DND-41 (cell line): ENCODE measurements around the gene KCNC1.

Experiments used
- ATAC-seq: fragments of 200-7000 bp; cut with Tn5 transposase; 3 replicates; pipeline ENCODE4 v1.9.1; 2021; ENCODE audit warnings: low read depth; ENCODE audit not compliant: insufficient read depth
- DNase-seq: peaks from one replicate; pipeline ENCODE4 v3.0.0-alpha.2; 2020
- H2AFZ ChIP-seq: 2 replicates; pipeline ENCODE4 v1.6.0; 2012; ENCODE audit warnings: low read depth, low read length
- H3K27ac ChIP-seq: 2 replicates; pipeline ENCODE4 v1.5.1; 2012; ENCODE audit warnings: low read length, inconsistent platforms
- H3K27me3 ChIP-seq: fragments of 200-600 bp; sonication (generic); 2 replicates; pipeline ENCODE4 v1.6.0; 2012; ENCODE audit warnings: low read length, mild to moderate bottlenecking, inconsistent platforms; ENCODE audit not compliant: insufficient read depth, poor library complexity
- H3K36me3 ChIP-seq: 2 replicates; pipeline ENCODE4 v1.5.1; 2012; ENCODE audit warnings: low read length, inconsistent platforms; ENCODE audit not compliant: insufficient read depth
- H3K4me1 ChIP-seq: 2 replicates; pipeline ENCODE4 v1.5.1; 2012; ENCODE audit warnings: mild to moderate bottlenecking, low read length; ENCODE audit not compliant: insufficient read depth
- H3K4me2 ChIP-seq: 2 replicates; pipeline ENCODE4 v1.6.0; 2012; ENCODE audit warnings: mild to moderate bottlenecking, moderate library complexity, low read length, inconsistent platforms; ENCODE audit not compliant: insufficient read depth
- H3K4me3 ChIP-seq, 2 experiments: fragments of 200-600 bp in 1 of 2; shearing (Covaris generic) in 1 of 2; 2 replicates each; pipeline ENCODE4 v1.5.1; 2012 to 2016; ENCODE audit warnings: inconsistent platforms in 2 of 2, low read length in 2 of 2, mild to moderate bottlenecking in 2 of 2, low read depth in 1 of 2, moderate library complexity in 1 of 2
- H3K79me2 ChIP-seq: 2 replicates; pipeline ENCODE4 v1.6.0; 2012; ENCODE audit warnings: low read length, inconsistent platforms; ENCODE audit not compliant: insufficient read depth
- H3K9ac ChIP-seq: 2 replicates; pipeline ENCODE4 v1.6.0; 2012; ENCODE audit warnings: low read depth, mild to moderate bottlenecking, inconsistent platforms, low read length, moderate library complexity
- H3K9me3 ChIP-seq: 2 replicates; pipeline ENCODE4 v1.5.1; 2012; ENCODE audit warnings: low read length, moderate library complexity, mild to moderate bottlenecking, inconsistent platforms; ENCODE audit not compliant: insufficient read depth, severe bottlenecking
- H4K20me1 ChIP-seq: 2 replicates; pipeline ENCODE4 v1.6.0; 2012; ENCODE audit warnings: low read length; ENCODE audit not compliant: insufficient read depth
- EZH2 ChIP-seq: IDR thresholded peaks from 3 replicates; pipeline ENCODE4 v1.6.1; 2012; ENCODE audit warnings: borderline replicate concordance, low read depth, mild to moderate bottlenecking, moderate library complexity, low read length, inconsistent platforms; ENCODE audit not compliant: severe bottlenecking
- TF ChIP-seq, protein P1 (sequence below): IDR thresholded peaks from 2 replicates; pipeline ENCODE4 v1.5.1; 2012; ENCODE audit warnings: borderline replicate concordance, low read length, moderate library complexity, mild to moderate bottlenecking; ENCODE audit not compliant: poor library complexity, severe bottlenecking; ENCODE audit errors: extremely low read depth

The KCNC1 gene

DNA sequence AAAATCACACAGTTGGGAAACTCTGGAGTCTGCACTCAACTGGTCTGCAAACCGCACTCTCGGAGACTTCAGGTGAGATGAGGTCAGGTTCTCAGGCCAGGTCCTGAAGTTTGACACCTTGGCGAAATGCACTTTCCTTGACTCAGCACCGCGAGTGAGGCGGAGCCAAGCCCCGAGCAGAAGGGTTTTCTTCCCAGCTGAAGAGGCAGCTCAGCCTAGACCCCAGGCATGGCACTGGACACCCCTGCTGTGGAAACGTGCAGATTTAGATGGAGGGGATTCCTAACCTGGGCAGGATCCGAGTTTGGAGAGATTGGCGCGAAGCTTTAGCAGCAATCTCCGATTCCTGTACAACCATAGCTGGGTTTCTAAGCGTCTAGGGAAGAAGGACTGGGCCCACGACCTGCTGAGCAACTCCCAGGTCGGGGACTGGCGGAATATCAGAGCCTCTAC is 16.0 kb upstream of the KCNC1 start:
- no peaks in the 10 kb centered on the region; the same call in 1 of the 2 replicates for H4K20me1 ChIP-seq
- no peaks in the 10 kb centered on the region for H3K4me1 ChIP-seq
- no peak overlapping the region for H3K27ac ChIP-seq
- ATAC-seq = no peak
- no peaks in the 10 kb centered on the region for H3K36me3 ChIP-seq
- H3K4me3 ChIP-seq = no peak overlapping the region
- no peaks in the 10 kb centered on the region for H3K79me2 ChIP-seq
- no peak overlapping the region for H3K9ac ChIP-seq
- no peak for DNase-seq
- H3K9me3 ChIP-seq = no peaks in the 10 kb centered on the region
- H3K4me2 ChIP-seq = no peak overlapping the region
- H2AFZ ChIP-seq = no peak overlapping the region
- TF ChIP-seq, protein P1, sequence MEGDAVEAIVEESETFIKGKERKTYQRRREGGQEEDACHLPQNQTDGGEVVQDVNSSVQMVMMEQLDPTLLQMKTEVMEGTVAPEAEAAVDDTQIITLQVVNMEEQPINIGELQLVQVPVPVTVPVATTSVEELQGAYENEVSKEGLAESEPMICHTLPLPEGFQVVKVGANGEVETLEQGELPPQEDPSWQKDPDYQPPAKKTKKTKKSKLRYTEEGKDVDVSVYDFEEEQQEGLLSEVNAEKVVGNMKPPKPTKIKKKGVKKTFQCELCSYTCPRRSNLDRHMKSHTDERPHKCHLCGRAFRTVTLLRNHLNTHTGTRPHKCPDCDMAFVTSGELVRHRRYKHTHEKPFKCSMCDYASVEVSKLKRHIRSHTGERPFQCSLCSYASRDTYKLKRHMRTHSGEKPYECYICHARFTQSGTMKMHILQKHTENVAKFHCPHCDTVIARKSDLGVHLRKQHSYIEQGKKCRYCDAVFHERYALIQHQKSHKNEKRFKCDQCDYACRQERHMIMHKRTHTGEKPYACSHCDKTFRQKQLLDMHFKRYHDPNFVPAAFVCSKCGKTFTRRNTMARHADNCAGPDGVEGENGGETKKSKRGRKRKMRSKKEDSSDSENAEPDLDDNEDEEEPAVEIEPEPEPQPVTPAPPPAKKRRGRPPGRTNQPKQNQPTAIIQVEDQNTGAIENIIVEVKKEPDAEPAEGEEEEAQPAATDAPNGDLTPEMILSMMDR = no peak
- no peak for TF ChIP-seq EZH2
- H3K27me3 ChIP-seq = peaks cover 20% of the 10 kb centered on the region

DNA sequence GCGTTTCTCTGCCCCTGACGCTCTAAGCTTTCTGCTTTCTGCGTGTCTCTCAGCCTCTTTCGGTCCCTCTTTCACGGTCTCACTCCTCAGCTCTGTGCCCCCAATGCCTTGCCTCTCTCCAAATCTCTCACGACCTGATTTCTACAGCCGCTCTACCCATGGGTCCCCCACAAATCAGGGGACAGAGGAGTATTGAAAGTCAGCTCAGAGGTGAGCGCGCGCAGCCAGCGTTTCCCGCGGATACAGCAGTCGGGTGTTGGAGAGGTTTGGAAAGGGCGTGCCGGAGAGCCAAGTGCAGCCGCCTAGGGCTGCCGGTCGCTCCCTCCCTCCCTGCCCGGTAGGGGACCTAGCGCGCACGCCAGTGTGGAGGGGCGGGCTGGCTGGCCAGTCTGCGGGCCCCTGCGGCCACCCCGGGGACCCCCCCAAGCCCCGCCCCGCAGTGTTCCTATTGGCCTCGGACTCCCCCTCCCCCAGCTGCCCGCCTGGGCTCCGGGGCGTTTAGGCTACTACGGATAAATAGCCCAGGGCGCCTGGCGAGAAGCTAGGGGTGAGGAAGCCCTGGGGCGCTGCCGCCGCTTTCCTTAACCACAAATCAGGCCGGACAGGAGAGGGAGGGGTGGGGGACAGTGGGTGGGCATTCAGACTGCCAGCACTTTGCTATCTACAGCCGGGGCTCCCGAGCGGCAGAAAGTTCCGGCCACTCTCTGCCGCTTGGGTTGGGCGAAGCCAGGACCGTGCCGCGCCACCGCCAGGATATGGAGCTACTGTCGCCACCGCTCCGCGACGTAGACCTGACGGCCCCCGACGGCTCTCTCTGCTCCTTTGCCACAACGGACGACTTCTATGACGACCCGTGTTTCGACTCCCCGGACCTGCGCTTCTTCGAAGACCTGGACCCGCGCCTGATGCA is 15.3 kb upstream of the KCNC1 start, which contains the start of gene MYOD1:
Gene MYOD1, plus strand, starts transcription at position 544 of the 910 bp plus-strand sequence. Its CDS starts 212 bp downstream, at position 756.
- no peak within 1 kb of the TSS for H3K4me3 ChIP-seq

GRCh38 chr11:17719938-17720795 is 14.4 kb upstream of the KCNC1 start:
- Histone ChIP-seq H3K4me2 (no peak overlapping the region), H3K36me3 (no peaks in the 10 kb centered on the region), H3K79me2 (no peaks in the 10 kb centered on the region), H2AFZ (no peak overlapping the region), H3K27ac (no peak overlapping the region), H3K9ac (no peak overlapping the region), H3K9me3 (no peaks in the 10 kb centered on the region), H3K4me1 (no peaks in the 10 kb centered on the region), H3K4me3 (no peak overlapping the region), H3K27me3 (peaks cover 17% of the 10 kb centered on the region), H4K20me1 (no peaks in the 10 kb centered on the region; the same call in 1 of the 2 replicates)
- DNase-seq (no peak), ATAC-seq (no peak)
- TF ChIP-seq, protein P1 = no peak
- TF ChIP-seq EZH2 = no peak

More for the DNA sequence above, 15.3 kb upstream of the KCNC1 start, which contains the start of gene MYOD1:
- peaks cover 20% of the 10 kb centered on the region for H3K27me3 ChIP-seq
- no peak for ATAC-seq
- H3K27ac ChIP-seq = no peak within 1 kb of the TSS
- H3K9ac ChIP-seq = no peak within 1 kb of the TSS
- H3K9me3 ChIP-seq = no peaks in the 10 kb centered on the region
- no peak within 1 kb of the TSS for H3K4me2 ChIP-seq
- no peaks in the 10 kb centered on the region for H3K4me1 ChIP-seq
- TF ChIP-seq EZH2 = no peak
- TF ChIP-seq, protein P1 = no peak
- no peaks in the 10 kb centered on the region; the same call in 1 of the 2 replicates for H4K20me1 ChIP-seq
- H2AFZ ChIP-seq = no peak within 1 kb of the TSS
- no peaks in the 10 kb centered on the region for H3K36me3 ChIP-seq
- DNase-seq = no peak
- no peaks in the 10 kb centered on the region for H3K79me2 ChIP-seq
